IMR-90 (cell line): ENCODE measurements around the gene ZRANB3. TPM values are rescaled to one million over a fixed set of nuclear protein-coding genes. Genes with fewer than 3 reads are reported as not detected.
A peak's percentile ranks its signal among the peaks of the same experiment; 100 is the strongest.

Source experiments
- ATAC-seq: fragments of 200-7000 bp; cut with Tn5 transposase; 2 replicates; pipeline ENCODE4 v1.9.1; 2020; ENCODE audit warnings: low read depth, mild to moderate bottlenecking, moderate library complexity
- BruUV-seq: library from RNA; stranded (reverse); fragments of 400-500 nt; replicated peaks from 2 replicates; lab custom pipeline; 2021; lab: Mats Ljungman, UMichigan
- CTCF ChIA-PET: fragments of 300-600 bp; formaldehyde crosslinking; extraction: SDS; loops from one replicate; lab custom pipeline; 2021; ENCODE audit warnings: antibody characterized with exemption; lab: Yijun Ruan, JAX
- POLR2A ChIA-PET: fragments of 300-600 bp; sonication (Branson Sonifier 250); formaldehyde crosslinking; loops from one replicate; lab custom pipeline; 2022; ENCODE audit warnings: antibody characterized with exemption; ENCODE audit not compliant: unreplicated experiment; lab: Charles Lee
- DNase-seq: peaks from one replicate; pipeline ENCODE4 v3.0.0; 2013
- H2AFZ ChIP-seq: replicated peaks from 2 replicates; pipeline ENCODE3; 2013; ENCODE audit warnings: low read length, mild to moderate bottlenecking; ENCODE audit not compliant: poor library complexity
- H2AK5ac ChIP-seq: 2 replicates; pipeline ENCODE4 v1.6.1; 2013; ENCODE audit warnings: low read depth, low read length, inconsistent platforms
- H2AK9ac ChIP-seq: replicated peaks from 2 replicates; pipeline ENCODE3; 2013; ENCODE audit warnings: mild to moderate bottlenecking, low read depth, low read length, moderate library complexity; ENCODE audit not compliant: poor library complexity
- H2BK120ac ChIP-seq: 2 replicates; pipeline ENCODE4 v1.6.1; 2013; ENCODE audit warnings: low read depth, low read length, inconsistent platforms
- H2BK15ac ChIP-seq: 3 replicates; pipeline ENCODE4 v1.6.1; 2013; ENCODE audit warnings: low read depth, low read length, inconsistent platforms
- H2BK20ac ChIP-seq: 2 replicates; pipeline ENCODE4 v1.6.1; 2013; ENCODE audit warnings: low read depth, mild to moderate bottlenecking, inconsistent platforms, low read length, moderate library complexity
- H2BK5ac ChIP-seq: 2 replicates; pipeline ENCODE4 v1.6.1; 2013; ENCODE audit warnings: mild to moderate bottlenecking, low read depth, low read length, inconsistent platforms; ENCODE audit not compliant: poor library complexity, severe bottlenecking
- H3K14ac ChIP-seq: replicated peaks from 2 replicates; pipeline ENCODE4 v1.6.1; 2013; ENCODE audit warnings: low read depth, low read length, inconsistent platforms
- H3K18ac ChIP-seq: 2 replicates; pipeline ENCODE4 v1.6.1; 2013; ENCODE audit warnings: low read depth, low read length, control low read depth
- H3K23ac ChIP-seq: 2 replicates; pipeline ENCODE4 v1.6.1; 2013; ENCODE audit warnings: low read depth, low read length, inconsistent platforms
- H3K27ac ChIP-seq: 2 replicates; pipeline ENCODE4 v1.5.1; 2013; ENCODE audit warnings: mild to moderate bottlenecking, control low read depth, low read length; ENCODE audit not compliant: insufficient read depth
- H3K27me3 ChIP-seq: 2 replicates; pipeline ENCODE4 v1.6.1; 2013; ENCODE audit warnings: low read length; ENCODE audit not compliant: control insufficient read depth, insufficient read depth
- H3K36me3 ChIP-seq: 2 replicates; pipeline ENCODE4 v1.6.1; 2013; ENCODE audit warnings: low read length, mixed read lengths; ENCODE audit not compliant: control insufficient read depth, insufficient read depth
- H3K4ac ChIP-seq: 2 replicates; pipeline ENCODE4 v1.6.1; 2013; ENCODE audit warnings: low read depth, low read length, inconsistent platforms
- H3K4me1 ChIP-seq: 2 replicates; pipeline ENCODE4 v1.6.1; 2013; ENCODE audit warnings: low read length, mixed read lengths; ENCODE audit not compliant: control insufficient read depth, insufficient read depth
- H3K4me2 ChIP-seq: 2 replicates; pipeline ENCODE4 v1.6.1; 2013; ENCODE audit warnings: low read depth, mild to moderate bottlenecking, control low read depth, low read length, moderate library complexity
- H3K4me3 ChIP-seq: 2 replicates; pipeline ENCODE4 v1.5.1; 2013; ENCODE audit warnings: low read depth, mild to moderate bottlenecking, control low read depth, low read length, moderate library complexity; ENCODE audit not compliant: insufficient read depth
- H3K56ac ChIP-seq: 2 replicates; pipeline ENCODE4 v1.6.1; 2013; ENCODE audit warnings: low read length, inconsistent platforms; ENCODE audit not compliant: insufficient read depth; ENCODE audit errors: extremely low read depth
- H3K79me1 ChIP-seq, 2 experiments: 2 replicates each; pipeline ENCODE4 v1.6.1; 2013; ENCODE audit warnings: low read length in 2 of 2, inconsistent platforms in 1 of 2, low read depth in 1 of 2
- H3K9ac ChIP-seq: 2 replicates; pipeline ENCODE4 v1.6.1; 2013; ENCODE audit warnings: low read depth, low read length, control low read depth
- H3K9me1 ChIP-seq: 2 replicates; pipeline ENCODE4 v1.6.1; 2013; ENCODE audit warnings: low read length, inconsistent platforms; ENCODE audit not compliant: insufficient read depth
- H3K9me3 ChIP-seq: 2 replicates; pipeline ENCODE4 v1.6.1; 2013; ENCODE audit warnings: low read length; ENCODE audit not compliant: control insufficient read depth, insufficient read depth
- H4K20me1 ChIP-seq: 2 replicates; pipeline ENCODE4 v1.6.1; 2013; ENCODE audit warnings: low read length, inconsistent platforms; ENCODE audit not compliant: insufficient read depth
- H4K5ac ChIP-seq: 2 replicates; pipeline ENCODE4 v1.6.1; 2013; ENCODE audit warnings: mild to moderate bottlenecking, low read depth, low read length, control low read depth
- H4K8ac ChIP-seq, 2 experiments: 2 replicates each; pipeline ENCODE4 v1.6.1; 2013; ENCODE audit warnings: low read depth in 2 of 2, low read length in 2 of 2, control low read depth in 1 of 2, inconsistent platforms in 1 of 2
- H4K91ac ChIP-seq: 2 replicates; pipeline ENCODE4 v1.6.1; 2013; ENCODE audit warnings: low read depth, low read length, inconsistent platforms; ENCODE audit not compliant: insufficient read depth
- BHLHE40 ChIP-seq: fragments of 150-350 bp; IDR thresholded peaks from 2 replicates; pipeline ENCODE4 v1.6.1; 2016; ENCODE audit warnings: mild to moderate bottlenecking, low read depth, low read length
- CEBPB ChIP-seq: IDR thresholded peaks from 2 replicates; pipeline ENCODE4 v1.6.1; 2012; ENCODE audit warnings: low read depth, low read length, improper control_type of control experiment
- CHD1 ChIP-seq: IDR thresholded peaks from 2 replicates; pipeline ENCODE4 v1.6.1; 2012; ENCODE audit warnings: low read depth, low read length, improper control_type of control experiment
- CTCF ChIP-seq: conservative IDR thresholded peaks from 2 replicates; pipeline ENCODE4 v1.5.1; 2012; ENCODE audit warnings: mild to moderate bottlenecking, low read depth, low read length, improper control_type of control experiment
- ELK1 ChIP-seq: fragments of 150-350 bp; IDR thresholded peaks from 2 replicates; pipeline ENCODE4 v1.6.1; 2016; ENCODE audit warnings: low read depth, mild to moderate bottlenecking, low read length, moderate library complexity, borderline replicate concordance
- FOS ChIP-seq: fragments of 150-350 bp; IDR thresholded peaks from 2 replicates; pipeline ENCODE4 v1.6.1; 2016; ENCODE audit warnings: low read depth, low read length
- MAFK ChIP-seq: IDR thresholded peaks from 2 replicates; pipeline ENCODE4 v1.6.1; 2012; ENCODE audit warnings: low read depth, low read length, improper control_type of control experiment
- MAZ ChIP-seq: IDR thresholded peaks from 2 replicates; pipeline ENCODE4 v1.6.1; 2012; ENCODE audit warnings: low read depth, mild to moderate bottlenecking, low read length, improper control_type of control experiment, moderate library complexity, borderline replicate concordance
- MXI1 ChIP-seq: IDR thresholded peaks from 2 replicates; pipeline ENCODE4 v1.6.1; 2012; ENCODE audit warnings: low read depth, mild to moderate bottlenecking, low read length, moderate library complexity, borderline replicate concordance
- NFE2L2 ChIP-seq: fragments of 150-350 bp; IDR thresholded peaks from 2 replicates; pipeline ENCODE4 v1.6.1; 2016; ENCODE audit warnings: low read depth, mild to moderate bottlenecking, low read length
- POLR2A ChIP-seq: IDR thresholded peaks from 2 replicates; pipeline ENCODE4 v1.6.1; 2012; ENCODE audit warnings: mild to moderate bottlenecking, low read depth, low read length
- RAD21 ChIP-seq: IDR thresholded peaks from 2 replicates; pipeline ENCODE4 v1.6.1; 2012; ENCODE audit warnings: low read length, improper control_type of control experiment
- RCOR1 ChIP-seq: IDR thresholded peaks from 2 replicates; pipeline ENCODE4 v1.6.1; 2012; ENCODE audit warnings: mild to moderate bottlenecking, low read length, improper control_type of control experiment; ENCODE audit not compliant: insufficient replicate concordance
- RFX5 ChIP-seq: IDR thresholded peaks from 2 replicates; pipeline ENCODE4 v1.8.0; 2012; ENCODE audit warnings: low read depth, mild to moderate bottlenecking, low read length, moderate library complexity
- SMC3 ChIP-seq: fragments of 150-350 bp; IDR thresholded peaks from 2 replicates; pipeline ENCODE4 v1.6.1; 2016; ENCODE audit warnings: low read depth, mild to moderate bottlenecking, antibody characterized with exemption, low read length, moderate library complexity
- USF2 ChIP-seq: fragments of 150-350 bp; IDR thresholded peaks from 2 replicates; pipeline ENCODE4 v1.6.1; 2017; ENCODE audit warnings: mild to moderate bottlenecking, antibody characterized with exemption, low read length, low read depth
- WGBS, 2 experiments: methylation state at CpG; one replicate each; pipeline versions ENCODE4 v1.1.5 to v1.1.7; 2013; ENCODE audit warnings: missing lambda C conversion rate in 2 of 2; ENCODE audit not compliant: insufficient read length in 1 of 2; ENCODE audit errors: extremely low coverage in 2 of 2; 5-methylcytosine and 5-hydroxymethylcytosine counted together
- dilution Hi-C: fragments of 300-500 bp; cut with HindIII; formaldehyde crosslinking; loops from one replicate; pipeline ENCODE4 v1.14.3; 2018; ENCODE audit warnings: low sequenced_read_pairs; ENCODE audit not compliant: unreplicated experiment
- in situ Hi-C: fragments of 300-500 bp; cut with MboI; formaldehyde crosslinking; loops from 3 replicates; pipeline ENCODE4 v1.14.3; 2019; ENCODE audit warnings: low sequenced_read_pairs, inconsistent platforms, mixed read lengths
- intact Hi-C: fragments of 100-400 bp; cut with micrococcal nuclease; formaldehyde crosslinking; loops from 2 replicates; pipeline ENCODE4 v1.10.0; 2022
- polyA plus RNA-seq, 3 experiments: library from polyadenylated mRNA; depleted of rRNA; stranded (reverse); fragments of >200 nt; gene quantifications; 2 replicates each; pipeline ENCODE4 v1.2.3, GENCODE V29; 2012; ENCODE audit warnings: low replicate concordance in 1 of 3
- total RNA-seq: library from RNA; depleted of rRNA; stranded (reverse); fragments of >200 nt; gene quantifications from 2 replicates; pipeline ENCODE4 v1.2.3, GENCODE V29; 2012

Gene ZRANB3
- total and polyA plus RNA-seq, 2 of the 4 experiments (the other 2 are of a cell fraction), result 3.4 to 9.3 TPM

GRCh38 chr2:135227386-135227785 is 303.6 kb downstream of the ZRANB3 start:
- Histone ChIP-seq H3K9me1 (0 out of 2 replicates have a peak, but pooled peaks cover 2% of the 10 kb centered on the region), H2BK20ac (no peak overlapping the region), H3K27me3 (no peaks in the 10 kb centered on the region), H3K4me3 (no peak overlapping the region), H2BK120ac (no peak overlapping the region), H4K5ac (no peak overlapping the region), H2BK15ac (no peak overlapping the region), H3K18ac (no peak overlapping the region), H3K56ac (no peak overlapping the region), H2AFZ (peak overlapping the region; percentile 54), H3K9ac (no peak overlapping the region), H3K27ac (no peak overlapping the region), H4K91ac (no peak overlapping the region), H3K79me1 (no peaks in the 10 kb centered on the region), H2AK9ac (no peak overlapping the region), H2AK5ac (no peak overlapping the region), H3K4me1 (no peaks in the 10 kb centered on the region; the same call in 1 of the 2 replicates), H3K9me3 (no peaks in the 10 kb centered on the region), H4K20me1 (no peaks in the 10 kb centered on the region), H3K4ac (no peak overlapping the region), H3K36me3 (no peaks in the 10 kb centered on the region), H3K14ac (peak overlapping the region; percentile 60; the same call in 1 of the 2 replicates), H4K8ac (no peak overlapping the region), H2BK5ac (no peak overlapping the region), H3K4me2 (no peak overlapping the region), H3K23ac (no peak overlapping the region)
- intact Hi-C loops (no loop called here), dilution Hi-C loops (no loop called here), in situ Hi-C loops (no loop called here)
- BruUV-seq, result no TSS peak
- DNase-seq (peak; percentile 60), ATAC-seq (peak; percentile 76)
- no peak for TF ChIP-seq CHD1
- TF ChIP-seq CEBPB, result no peak
- no peak for TF ChIP-seq MXI1
- TF ChIP-seq NFE2L2, result no peak
- TF ChIP-seq ELK1, result no peak
- TF ChIP-seq MAZ, result no peak
- TF ChIP-seq POLR2A, result no peak
- TF ChIP-seq FOS, result no peak
- TF ChIP-seq RCOR1, result no peak
- TF ChIP-seq USF2, result no peak
- no peak for TF ChIP-seq SMC3
- TF ChIP-seq RFX5, result no peak
- no peak for TF ChIP-seq CTCF
- TF ChIP-seq RAD21, result no peak
- TF ChIP-seq MAFK, result no peak
- TF ChIP-seq BHLHE40, result no peak
- ChIA-PET POLR2A (no interaction called here), CTCF (interaction anchor here (0.6 kb wide), 1 partner anchor 19 kb away, joined by 3 read pairs; no protein-coding TSS in a partner anchor)
- no CpG with 5 or more reads among the region's 1 CpG for WGBS, 2 experiments
